HEK293 (cell line): ENCODE data around the gene CCDC85A.

Experiments
- CTCF ChIA-PET: fragments of 350-600 bp; formaldehyde crosslinking; extraction: SDS; loops from one replicate; lab custom pipeline; 2021; ENCODE audit warnings: antibody characterized with exemption; lab: Yijun Ruan, JAX
- POLR2A ChIA-PET: fragments of 300-600 bp; formaldehyde crosslinking; extraction: SDS; loops from one replicate; lab custom pipeline; 2020; ENCODE audit warnings: antibody characterized with exemption, inconsistent platforms; lab: Yijun Ruan, JAX
- H3K27ac ChIP-seq: fragments of 200-500 bp; sonication (Bioruptor generic); 2 replicates; pipeline ENCODE4 v1.5.1; 2014; ENCODE audit warnings: low read depth, low read length, control low read depth, inconsistent platforms; ENCODE audit errors: extremely low read depth
- H3K36me3 ChIP-seq, 2 experiments: fragments of 200-500 bp in 1 of 2; sonication (Bioruptor generic) in 1 of 2; 1 replicate in 1 of 2; 2 replicates in 1 of 2; pipeline ENCODE4 v1.5.1; 2014 to 2017; ENCODE audit warnings: inconsistent platforms in 2 of 2, low read length in 2 of 2; ENCODE audit not compliant: control insufficient read depth in 2 of 2, insufficient read depth in 1 of 2
- H3K4me1 ChIP-seq: fragments of 200-500 bp; sonication (Bioruptor generic); 2 replicates; pipeline ENCODE4 v1.5.1; 2014; ENCODE audit warnings: mild to moderate bottlenecking, low read length, inconsistent platforms; ENCODE audit not compliant: control insufficient read depth, insufficient read depth
- H3K4me3 ChIP-seq: 2 replicates; pipeline ENCODE4 v1.5.1; 2011; ENCODE audit warnings: low read depth, mild to moderate bottlenecking, control low read depth, low read length, moderate library complexity
- H3K9me3 ChIP-seq: fragments of 200-500 bp; sonication (Bioruptor generic); 2 replicates; pipeline ENCODE4 v1.5.1; 2014; ENCODE audit warnings: low read depth, low read length, inconsistent platforms; ENCODE audit not compliant: control insufficient read depth, insufficient read depth
- BCL11A ChIP-seq: fragments of 450-650 bp; formaldehyde crosslinking; IDR thresholded peaks from 2 replicates; pipeline ENCODE4 v1.5.1; 2016; ENCODE audit warnings: low read depth, missing biosample characterization, missing genetic modification characterization
- GFI1B ChIP-seq: fragments of 450-650 bp; formaldehyde crosslinking; IDR thresholded peaks from 2 replicates; pipeline ENCODE4 v1.5.1; 2016; ENCODE audit warnings: missing biosample characterization, missing genetic modification characterization
- GLI2 ChIP-seq: fragments of 450-650 bp; formaldehyde crosslinking; IDR thresholded peaks from 2 replicates; pipeline ENCODE4; 2017; ENCODE audit warnings: missing biosample characterization, missing genetic modification characterization, low read depth, borderline replicate concordance
- HIC1 ChIP-seq: fragments of 450-650 bp; formaldehyde crosslinking; IDR thresholded peaks from 2 replicates; pipeline ENCODE4 v1.5.1; 2016; ENCODE audit warnings: missing biosample characterization, missing genetic modification characterization
- MZF1 ChIP-seq: fragments of 450-650 bp; formaldehyde crosslinking; IDR thresholded peaks from 2 replicates; pipeline ENCODE4 v1.5.1; 2017; ENCODE audit warnings: missing biosample characterization, missing genetic modification characterization, borderline replicate concordance
- OVOL3 ChIP-seq: fragments of 450-650 bp; formaldehyde crosslinking; IDR thresholded peaks from 2 replicates; pipeline ENCODE4 v1.5.1; 2016; ENCODE audit warnings: missing biosample characterization, missing genetic modification characterization
- SALL2 ChIP-seq: fragments of 450-650 bp; formaldehyde crosslinking; IDR thresholded peaks from 2 replicates; pipeline ENCODE4 v1.5.0; 2017; ENCODE audit warnings: missing biosample characterization, mild to moderate bottlenecking, missing genetic modification characterization, borderline replicate concordance
- SETDB1 ChIP-seq: IDR thresholded peaks from one replicate; pipeline ENCODE4 v1.6.1; 2017; ENCODE audit warnings: mild to moderate bottlenecking, low read length, moderate library complexity, mixed read lengths; ENCODE audit not compliant: insufficient read length
- SP2 ChIP-seq: fragments of 450-650 bp; formaldehyde crosslinking; IDR thresholded peaks from 2 replicates; pipeline ENCODE4 v1.5.1; 2016; ENCODE audit warnings: missing biosample characterization, missing genetic modification characterization
- ZBTB20 ChIP-seq: fragments of 450-650 bp; formaldehyde crosslinking; IDR thresholded peaks from 2 replicates; pipeline ENCODE4 v1.5.1; 2016; ENCODE audit warnings: missing biosample characterization, missing genetic modification characterization
- ZNF114 ChIP-seq: fragments of 450-650 bp; formaldehyde crosslinking; IDR thresholded peaks from 2 replicates; pipeline ENCODE4 v1.5.0; 2017; ENCODE audit warnings: missing biosample characterization, missing genetic modification characterization
- ZNF19 ChIP-seq: fragments of 450-650 bp; formaldehyde crosslinking; IDR thresholded peaks from 2 replicates; pipeline ENCODE4; 2016; ENCODE audit warnings: missing biosample characterization, missing genetic modification characterization, low read depth
- ZNF239 ChIP-seq: fragments of 450-650 bp; formaldehyde crosslinking; IDR thresholded peaks from 2 replicates; pipeline ENCODE4 v1.5.1; 2016; ENCODE audit warnings: missing biosample characterization, missing genetic modification characterization
- ZNF354C ChIP-seq: fragments of 450-650 bp; formaldehyde crosslinking; IDR thresholded peaks from 2 replicates; pipeline ENCODE4 v1.5.1; 2016; ENCODE audit warnings: missing biosample characterization, missing genetic modification characterization, low read depth, borderline replicate concordance
- ZNF362 ChIP-seq: fragments of 450-650 bp; formaldehyde crosslinking; IDR thresholded peaks from 2 replicates; pipeline ENCODE4 v1.5.1; 2016; ENCODE audit warnings: missing biosample characterization, missing genetic modification characterization
- ZNF521 ChIP-seq: fragments of 450-650 bp; formaldehyde crosslinking; IDR thresholded peaks from 2 replicates; pipeline ENCODE4 v1.5.1; 2017; ENCODE audit warnings: missing biosample characterization, mild to moderate bottlenecking, missing genetic modification characterization
- ZNF544 ChIP-seq: fragments of 450-650 bp; formaldehyde crosslinking; IDR thresholded peaks from 2 replicates; pipeline ENCODE4 v1.5.0; 2017; ENCODE audit warnings: missing biosample characterization, missing genetic modification characterization
- ZNF600 ChIP-seq: fragments of 450-650 bp; formaldehyde crosslinking; IDR thresholded peaks from 2 replicates; pipeline ENCODE4 v1.5.1; 2016; ENCODE audit warnings: missing biosample characterization, missing genetic modification characterization
- ZNF610 ChIP-seq: fragments of 450-650 bp; formaldehyde crosslinking; IDR thresholded peaks from 2 replicates; pipeline ENCODE4 v1.5.1; 2016; ENCODE audit warnings: missing biosample characterization, missing genetic modification characterization, borderline replicate concordance
- ZNF621 ChIP-seq: fragments of 450-650 bp; formaldehyde crosslinking; IDR thresholded peaks from 2 replicates; pipeline ENCODE4 v1.5.1; 2017; ENCODE audit warnings: missing biosample characterization, missing genetic modification characterization
- ZNF645 ChIP-seq: fragments of 450-650 bp; formaldehyde crosslinking; IDR thresholded peaks from 2 replicates; pipeline ENCODE4; 2016; ENCODE audit warnings: missing biosample characterization, missing genetic modification characterization
- ZNF777 ChIP-seq: fragments of 450-650 bp; formaldehyde crosslinking; IDR thresholded peaks from 2 replicates; pipeline ENCODE4 v1.5.1; 2017; ENCODE audit warnings: missing biosample characterization, missing genetic modification characterization, borderline replicate concordance
- ZNF785 ChIP-seq: fragments of 450-650 bp; formaldehyde crosslinking; IDR thresholded peaks from 2 replicates; pipeline ENCODE4 v1.5.1; 2016; ENCODE audit warnings: missing biosample characterization, missing genetic modification characterization
- ZNF830 ChIP-seq: fragments of 450-650 bp; IDR thresholded peaks from 2 replicates; pipeline ENCODE4 v1.5.0; 2018; ENCODE audit warnings: missing biosample characterization, missing genetic modification characterization, low read depth, mild to moderate bottlenecking, moderate library complexity

CCDC85A gene

GRCh38 chr2:56197816-56198215 lies 14.0 kb downstream of the CCDC85A start:
- H3K4me3 ChIP-seq = no peak overlapping the region
- ChIA-PET CTCF (no interaction called here), POLR2A (no interaction called here)
- H3K36me3 ChIP-seq = no peaks in the 10 kb centered on the region
- no peak overlapping the region for H3K27ac ChIP-seq
- no peaks in the 10 kb centered on the region for H3K9me3 ChIP-seq
- no peaks in the 10 kb centered on the region; the same call in 1 of the 2 replicates for H3K4me1 ChIP-seq
- no peak for TF ChIP-seq ZNF645 (tag by site-specific recombination)
- no peak for TF ChIP-seq GFI1B
- no peak for TF ChIP-seq ZNF830 (tag by site-specific recombination)
- no peak for TF ChIP-seq OVOL3 (tag by site-specific recombination)
- no peak for TF ChIP-seq HIC1 (tag by site-specific recombination)
- TF ChIP-seq ZNF621 (tag by site-specific recombination) = no peak
- TF ChIP-seq ZNF521 (tag by site-specific recombination) = no peak
- no peak for TF ChIP-seq GLI2 (tag by site-specific recombination)
- TF ChIP-seq ZNF19 (tag by site-specific recombination) = no peak
- TF ChIP-seq ZNF610 (tag by site-specific recombination) = no peak
- TF ChIP-seq SETDB1 = no peak
- no peak for TF ChIP-seq ZBTB20 (tag by site-specific recombination)
- no peak for TF ChIP-seq ZNF544
- TF ChIP-seq ZNF777 (tag by site-specific recombination) = no peak

GRCh38 chr2:56198936-56199335 lies 15.1 kb downstream of the CCDC85A start:
- Histone ChIP-seq H3K4me3 (no peak overlapping the region), H3K27ac (no peak overlapping the region), H3K9me3 (no peaks in the 10 kb centered on the region), H3K36me3 (no peaks in the 10 kb centered on the region), H3K4me1 (no peaks in the 10 kb centered on the region; the same call in 1 of the 2 replicates)
- TF ChIP-seq ZNF354C = no peak
- no peak for TF ChIP-seq OVOL3 (tag by site-specific recombination)
- TF ChIP-seq SP2 (tag by site-specific recombination) = no peak
- no peak for TF ChIP-seq ZNF239 (tag by site-specific recombination)
- no peak for TF ChIP-seq ZNF600 (tag by site-specific recombination)
- TF ChIP-seq BCL11A (tag by site-specific recombination) = no peak
- TF ChIP-seq MZF1 (tag by site-specific recombination) = no peak
- TF ChIP-seq ZNF114 (tag by site-specific recombination) = no peak
- no peak for TF ChIP-seq ZNF785 (tag by site-specific recombination)
- TF ChIP-seq SALL2 (tag by site-specific recombination) = no peak
- no peak for TF ChIP-seq ZNF362 (tag by site-specific recombination)
- ChIA-PET POLR2A (no interaction called here), CTCF (interaction anchor here (1.5 kb wide), 1 partner anchor 12 kb away, joined by 3 read pairs; no protein-coding TSS in a partner anchor)
